ENCODE measurements around the gene HOXA7.

HOXA7 gene

GRCh38 chr7:27105301-27106031, 51.0 kb downstream of the HOXA7 start:
- no peak for DNase-seq

DNA sequence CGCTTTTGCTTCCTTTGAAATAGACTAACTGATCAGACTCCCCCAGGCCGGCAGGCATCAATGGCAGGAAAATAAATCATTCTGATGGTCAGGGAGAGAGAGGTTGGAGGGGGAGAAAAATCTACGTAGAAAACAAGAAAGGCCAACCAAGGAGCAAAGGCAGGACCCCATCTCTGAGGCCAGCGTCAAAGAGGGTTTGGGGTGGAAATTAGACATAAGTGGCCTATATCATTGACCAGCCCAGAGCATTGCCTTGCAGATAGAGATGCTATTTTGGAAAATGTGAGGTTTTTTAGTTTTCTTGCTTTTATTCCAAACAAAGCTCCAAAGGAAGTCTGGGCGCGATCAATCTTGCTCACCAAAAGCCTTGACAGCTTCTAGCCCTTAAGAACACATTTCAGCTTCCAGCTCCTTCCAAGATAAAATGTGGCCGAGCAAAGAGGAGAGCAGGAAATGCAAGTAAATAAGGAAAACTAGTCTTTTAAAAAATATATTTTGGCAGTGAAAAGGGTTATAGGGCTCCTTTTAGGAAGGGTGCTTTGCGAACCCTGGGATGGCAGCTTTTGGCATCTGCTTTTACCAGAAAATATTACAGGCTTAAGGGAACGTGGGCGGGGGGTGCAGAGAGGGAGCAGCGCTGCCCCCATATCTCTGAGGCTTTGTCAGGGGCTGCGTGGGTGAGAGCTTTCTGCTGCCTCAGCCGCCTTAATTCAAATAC, 52.0 kb downstream of the HOXA7 start:
- DNase-seq = no peak
